A549 (cell line): ENCODE measurements around the gene PILRA. TPM values are rescaled to one million over a fixed set of nuclear protein-coding genes. Genes with fewer than 3 reads are reported as not detected.

ENCODE experiments used
- ATAC-seq, 2 experiments: fragments of 200-7000 bp in 1 of 2; fragments of >200 bp in 1 of 2; cut with Nextera tagmentation in 1 of 2; cut with Tn5 transposase in 1 of 2; 3 replicates each; pipeline versions ENCODE4 v1.8.0 to v1.9.1; 2018 to 2020; ENCODE audit warnings: mild to moderate bottlenecking in 1 of 2, moderate library complexity in 1 of 2
- CTCF ChIA-PET: fragments of 300-600 bp; sonication (Branson Sonifier 250); formaldehyde crosslinking; extraction: SDS; loops from one replicate; lab custom pipeline; 2021; ENCODE audit warnings: antibody characterized with exemption, inconsistent platforms; lab: Yijun Ruan, JAX
- POLR2A ChIA-PET: fragments of 350-600 bp; formaldehyde crosslinking; extraction: SDS; loops from one replicate; lab custom pipeline; 2021; ENCODE audit warnings: antibody characterized with exemption, inconsistent platforms; lab: Yijun Ruan, JAX
- DNase-seq, 2 experiments: peaks; one replicate each; pipeline versions ENCODE4 v3.0.0 to v3.0.0-alpha.2; 2011 to 2016; ENCODE audit warnings: low read depth in 1 of 2, low spot score in 1 of 2
- FAIRE-seq: peaks from 2 replicates; lab custom pipeline; 2011; peaks lifted over from hg19 to GRCh38; lab: Jason Lieb, UNC
- H3K27ac ChIP-seq, 2 experiments: fragments of >200 bp; sonication (Bioruptor Twin); formaldehyde crosslinking; 3 replicates each; pipeline ENCODE4 v1.5.1; 2016 to 2017
- H3K4me1 ChIP-seq: fragments of >200 bp; sonication (Bioruptor Twin); formaldehyde crosslinking; 3 replicates; pipeline ENCODE4 v1.6.1; 2016
- H3K4me2 ChIP-seq: fragments of >200 bp; sonication (Bioruptor Twin); formaldehyde crosslinking; 3 replicates; pipeline ENCODE4 v1.6.1; 2016
- H3K4me3 ChIP-seq: fragments of >200 bp; sonication (Bioruptor Twin); formaldehyde crosslinking; 3 replicates; pipeline ENCODE4 v1.5.1; 2016
- H3K9me3 ChIP-seq: fragments of >200 bp; sonication (Bioruptor Twin); formaldehyde crosslinking; 3 replicates; pipeline ENCODE4 v1.6.1; 2016
- CBX2 ChIP-seq: fragments of 200-600 bp; sonication (generic); IDR thresholded peaks from 2 replicates; pipeline ENCODE4 v1.6.1; 2016; ENCODE audit warnings: low read depth, mild to moderate bottlenecking, borderline replicate concordance
- CHD2 ChIP-seq: fragments of 150-350 bp; IDR thresholded peaks from 2 replicates; pipeline ENCODE4 v1.6.1; 2014; ENCODE audit warnings: low read length; ENCODE audit not compliant: partially characterized antibody
- E2F6 ChIP-seq: IDR thresholded peaks from 2 replicates; pipeline ENCODE4 v1.6.1; 2012; ENCODE audit warnings: low read depth, borderline replicate concordance
- EHF ChIP-seq: fragments of 250-450 bp; sonication (Bioruptor Pico); IDR thresholded peaks from 2 replicates; pipeline ENCODE4 v1.5.0; 2020; ENCODE audit warnings: mild to moderate bottlenecking
- ELK1 ChIP-seq: fragments of 150-350 bp; IDR thresholded peaks from 2 replicates; pipeline ENCODE4 v1.6.1; 2014; ENCODE audit warnings: low read depth, mild to moderate bottlenecking, low read length
- EP300 ChIP-seq, 2 experiments: fragments of >200 bp; sonication (Bioruptor Twin); formaldehyde crosslinking; IDR thresholded peaks; 2 replicates in 1 of 2; 3 replicates in 1 of 2; pipeline ENCODE4 v1.6.1; 2016 to 2017
- FOXS1 ChIP-seq: fragments of 250-450 bp; sonication (Bioruptor Pico); IDR thresholded peaks from 2 replicates; pipeline ENCODE4 v1.5.0; 2020; ENCODE audit warnings: mild to moderate bottlenecking, moderate library complexity
- GATA3 ChIP-seq: IDR thresholded peaks from 2 replicates; pipeline ENCODE4 v1.6.1; 2012; ENCODE audit warnings: borderline replicate concordance
- JUN ChIP-seq, 2 experiments: fragments of >200 bp; sonication (Bioruptor Twin); formaldehyde crosslinking; IDR thresholded peaks; 2 replicates in 1 of 2; 3 replicates in 1 of 2; pipeline ENCODE4 v1.6.1; 2016 to 2017
- MAZ ChIP-seq: fragments of 150-350 bp; IDR thresholded peaks from 2 replicates; pipeline ENCODE4 v1.6.1; 2014; ENCODE audit warnings: antibody characterized with exemption, low read depth, low read length, borderline replicate concordance
- POLR2A ChIP-seq: IDR thresholded peaks from 2 replicates; pipeline ENCODE4 v1.6.1; 2012; ENCODE audit warnings: mild to moderate bottlenecking, low read length
- POLR2AphosphoS2 ChIP-seq: conservative IDR thresholded peaks from 2 replicates; pipeline ENCODE4 v1.6.1; 2012; ENCODE audit warnings: low read length, improper control_type of control experiment, inconsistent platforms
- RAD21 ChIP-seq, 2 experiments: fragments of >200 bp in 1 of 2; sonication (Bioruptor Twin) in 1 of 2; formaldehyde crosslinking in 1 of 2; IDR thresholded peaks in 1 of 2; conservative IDR thresholded peaks in 1 of 2; 2 replicates in 1 of 2; 3 replicates in 1 of 2; pipeline ENCODE4 v1.6.1; 2012 to 2018; ENCODE audit warnings: inconsistent platforms in 1 of 2
- RARB ChIP-seq: fragments of 250-450 bp; sonication (Bioruptor Pico); IDR thresholded peaks from 2 replicates; pipeline ENCODE4 v1.8.0; 2021; ENCODE audit warnings: mild to moderate bottlenecking, moderate library complexity
- RCOR1 ChIP-seq: fragments of 150-350 bp; IDR thresholded peaks from 2 replicates; pipeline ENCODE4 v1.6.1; 2014; ENCODE audit warnings: antibody characterized with exemption, low read length, low read depth
- RFX5 ChIP-seq: fragments of 450-650 bp; IDR thresholded peaks from 2 replicates; pipeline ENCODE4 v1.7.1; 2014; ENCODE audit warnings: antibody characterized with exemption, mild to moderate bottlenecking, moderate library complexity
- TFCP2L1 ChIP-seq: fragments of 250-450 bp; sonication (Bioruptor Pico); IDR thresholded peaks from 2 replicates; pipeline ENCODE4 v1.5.0; 2021; ENCODE audit warnings: mild to moderate bottlenecking
- ZNF302 ChIP-seq: fragments of 250-450 bp; sonication (Bioruptor Pico); IDR thresholded peaks from 2 replicates; pipeline ENCODE4 v1.9.0; 2021; ENCODE audit warnings: inconsistent platforms, mild to moderate bottlenecking, moderate library complexity
- ZSCAN20 ChIP-seq: fragments of 250-450 bp; sonication (Bioruptor Pico); IDR thresholded peaks from 2 replicates; pipeline ENCODE4 v1.8.0; 2022; ENCODE audit warnings: mild to moderate bottlenecking, moderate library complexity
- WGBS: methylation state at CpG from one replicate; pipeline ENCODE4 v1.1.6; 2017; ENCODE audit errors: missing lambda C conversion rate; 5-methylcytosine and 5-hydroxymethylcytosine counted together
- polyA plus RNA-seq, 4 experiments: library from polyadenylated mRNA; depleted of rRNA in 3 of 4; stranded (reverse); fragments of >200 nt; fragmentation: RNase III in 1 of 4; extraction: RNeasy Plus Mini Kit Qiagen cat#74134 plus additional on column Dnase treatment in 1 of 4; gene quantifications; 2 replicates in 3 of 4; 3 replicates in 1 of 4; pipeline ENCODE4 v1.2.3, GENCODE V29; 2011 to 2017
- TF ChIP-seq, protein P1 (sequence below): fragments of 200-600 bp; sonication (generic); IDR thresholded peaks from 2 replicates; pipeline ENCODE4 v1.6.1; 2016; ENCODE audit warnings: antibody characterized with exemption, mild to moderate bottlenecking, moderate library complexity
- TF ChIP-seq, protein P2 (sequence below): fragments of 250-450 bp; sonication (Bioruptor Pico); IDR thresholded peaks from 2 replicates; pipeline ENCODE4 v1.5.0; 2020; ENCODE audit warnings: low read depth, mild to moderate bottlenecking, moderate library complexity
- TF ChIP-seq, protein P3 (sequence below): IDR thresholded peaks from 2 replicates; pipeline ENCODE4 v1.6.1; 2012

The PILRA gene
- polyA plus RNA-seq, 2 of the 4 experiments (the other 2 are of a cell fraction), result 3.3 to 3.4 TPM

DNA sequence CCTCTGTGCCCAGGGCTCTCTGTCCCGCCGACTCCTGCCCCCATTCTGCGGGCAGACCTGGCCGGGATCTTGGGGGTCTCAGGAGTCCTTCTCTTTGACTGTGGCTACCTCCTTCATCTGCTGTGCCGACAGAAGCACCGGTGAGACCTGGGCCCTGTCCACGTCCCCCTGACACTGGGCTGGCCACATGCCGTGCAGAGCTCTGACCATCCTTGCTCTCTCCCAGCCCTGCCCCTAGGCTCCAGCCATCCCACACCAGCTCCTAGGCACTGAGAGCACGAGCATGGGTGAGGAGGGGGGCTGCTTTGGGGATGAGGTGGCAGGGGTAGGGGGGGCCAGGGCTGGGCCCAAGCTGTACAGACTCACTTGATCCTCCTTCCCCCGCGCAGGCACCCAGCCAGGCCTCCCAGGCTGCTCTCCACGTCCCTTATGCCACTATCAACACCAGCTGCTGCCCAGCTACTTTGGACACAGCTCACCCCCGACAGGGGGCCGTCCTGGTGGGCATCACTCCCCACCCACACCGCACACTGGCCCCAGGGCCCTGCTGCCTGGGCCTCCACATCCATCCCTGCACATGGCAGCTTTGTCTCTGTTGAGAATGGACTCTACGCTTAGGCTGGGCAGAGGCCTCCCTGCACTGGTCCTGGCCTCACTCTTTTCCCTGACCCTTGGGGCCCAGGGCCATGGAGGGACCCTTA lies 20.2 kb upstream of the PILRA start (continued):
- no peak for TF ChIP-seq FOXS1 (CRISPR knock-in tag)
- no peak for TF ChIP-seq GATA3

DNA sequence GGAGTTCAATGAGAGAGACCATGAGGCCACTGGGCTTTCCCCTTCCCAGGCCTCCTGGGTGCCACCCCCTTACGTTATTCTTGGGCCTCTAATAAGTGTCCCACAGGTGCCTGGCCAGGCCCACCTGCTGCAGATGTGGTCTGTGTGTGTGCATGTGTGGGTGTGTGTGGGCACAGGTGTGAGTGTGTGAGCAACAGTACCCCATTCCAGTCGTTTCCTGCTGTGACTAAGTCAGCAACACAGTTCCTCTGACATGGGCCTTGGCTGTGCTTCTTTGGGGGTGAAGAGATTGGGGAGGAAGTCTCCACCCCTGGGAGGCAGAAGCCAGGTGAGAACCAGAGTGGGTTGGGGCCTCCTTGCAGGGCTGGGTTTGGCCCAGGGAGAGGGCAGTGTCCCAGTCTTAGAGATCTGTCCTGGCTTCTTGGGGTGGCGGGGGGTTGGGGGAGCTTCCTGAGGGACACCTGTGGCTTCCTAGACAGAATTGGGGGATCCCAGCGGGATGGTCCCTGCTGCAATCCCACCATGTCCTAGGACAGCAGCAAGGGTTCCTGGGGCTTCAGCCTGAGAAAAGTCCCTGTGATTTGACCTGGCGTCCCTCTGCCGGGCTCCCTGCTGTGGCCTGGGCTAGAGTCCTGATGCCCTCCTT lies 19.5 kb upstream of the PILRA start:
- Histone ChIP-seq H3K27ac (no peak overlapping the region), H3K9me3 (no peaks in the 10 kb centered on the region), H3K4me1 (no peaks in the 10 kb centered on the region), H3K4me2 (no peak overlapping the region), H3K4me3 (no peak overlapping the region)
- TF ChIP-seq EP300 (IDR thresholded peaks at IDR 0.05) (no peak), CHD2 (no peak), POLR2A (no peak), CBX2 (no peak), MAZ (no peak), RARB (CRISPR knock-in tag) (no peak), RAD21 (conservative IDR thresholded peaks at IDR 0.05 in 1 of 2, IDR thresholded peaks at IDR 0.05 in 1 of 2) (no peak), RCOR1 (no peak), POLR2AphosphoS2 (no peak), ZSCAN20 (CRISPR knock-in tag) (no peak)
- TF ChIP-seq, protein P1, sequence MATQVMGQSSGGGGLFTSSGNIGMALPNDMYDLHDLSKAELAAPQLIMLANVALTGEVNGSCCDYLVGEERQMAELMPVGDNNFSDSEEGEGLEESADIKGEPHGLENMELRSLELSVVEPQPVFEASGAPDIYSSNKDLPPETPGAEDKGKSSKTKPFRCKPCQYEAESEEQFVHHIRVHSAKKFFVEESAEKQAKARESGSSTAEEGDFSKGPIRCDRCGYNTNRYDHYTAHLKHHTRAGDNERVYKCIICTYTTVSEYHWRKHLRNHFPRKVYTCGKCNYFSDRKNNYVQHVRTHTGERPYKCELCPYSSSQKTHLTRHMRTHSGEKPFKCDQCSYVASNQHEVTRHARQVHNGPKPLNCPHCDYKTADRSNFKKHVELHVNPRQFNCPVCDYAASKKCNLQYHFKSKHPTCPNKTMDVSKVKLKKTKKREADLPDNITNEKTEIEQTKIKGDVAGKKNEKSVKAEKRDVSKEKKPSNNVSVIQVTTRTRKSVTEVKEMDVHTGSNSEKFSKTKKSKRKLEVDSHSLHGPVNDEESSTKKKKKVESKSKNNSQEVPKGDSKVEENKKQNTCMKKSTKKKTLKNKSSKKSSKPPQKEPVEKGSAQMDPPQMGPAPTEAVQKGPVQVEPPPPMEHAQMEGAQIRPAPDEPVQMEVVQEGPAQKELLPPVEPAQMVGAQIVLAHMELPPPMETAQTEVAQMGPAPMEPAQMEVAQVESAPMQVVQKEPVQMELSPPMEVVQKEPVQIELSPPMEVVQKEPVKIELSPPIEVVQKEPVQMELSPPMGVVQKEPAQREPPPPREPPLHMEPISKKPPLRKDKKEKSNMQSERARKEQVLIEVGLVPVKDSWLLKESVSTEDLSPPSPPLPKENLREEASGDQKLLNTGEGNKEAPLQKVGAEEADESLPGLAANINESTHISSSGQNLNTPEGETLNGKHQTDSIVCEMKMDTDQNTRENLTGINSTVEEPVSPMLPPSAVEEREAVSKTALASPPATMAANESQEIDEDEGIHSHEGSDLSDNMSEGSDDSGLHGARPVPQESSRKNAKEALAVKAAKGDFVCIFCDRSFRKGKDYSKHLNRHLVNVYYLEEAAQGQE, result no peak
- TF ChIP-seq, protein P2, sequence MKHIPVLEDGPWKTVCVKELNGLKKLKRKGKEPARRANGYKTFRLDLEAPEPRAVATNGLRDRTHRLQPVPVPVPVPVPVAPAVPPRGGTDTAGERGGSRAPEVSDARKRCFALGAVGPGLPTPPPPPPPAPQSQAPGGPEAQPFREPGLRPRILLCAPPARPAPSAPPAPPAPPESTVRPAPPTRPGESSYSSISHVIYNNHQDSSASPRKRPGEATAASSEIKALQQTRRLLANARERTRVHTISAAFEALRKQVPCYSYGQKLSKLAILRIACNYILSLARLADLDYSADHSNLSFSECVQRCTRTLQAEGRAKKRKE (CRISPR knock-in tag), result no peak
- ChIA-PET POLR2A (no interaction called here), CTCF (interaction anchor here (1.0 to 1.1 kb wide), 3 partner anchors 8 to 11 kb away, joined by 3 to 4 read pairs (median 4); no protein-coding TSS in a partner anchor)
- ATAC-seq (no peak), FAIRE-seq (no peak), DNase-seq (no peak)
- 90% methylated on average over 6 of the region's 6 CpGs for WGBS

DNA sequence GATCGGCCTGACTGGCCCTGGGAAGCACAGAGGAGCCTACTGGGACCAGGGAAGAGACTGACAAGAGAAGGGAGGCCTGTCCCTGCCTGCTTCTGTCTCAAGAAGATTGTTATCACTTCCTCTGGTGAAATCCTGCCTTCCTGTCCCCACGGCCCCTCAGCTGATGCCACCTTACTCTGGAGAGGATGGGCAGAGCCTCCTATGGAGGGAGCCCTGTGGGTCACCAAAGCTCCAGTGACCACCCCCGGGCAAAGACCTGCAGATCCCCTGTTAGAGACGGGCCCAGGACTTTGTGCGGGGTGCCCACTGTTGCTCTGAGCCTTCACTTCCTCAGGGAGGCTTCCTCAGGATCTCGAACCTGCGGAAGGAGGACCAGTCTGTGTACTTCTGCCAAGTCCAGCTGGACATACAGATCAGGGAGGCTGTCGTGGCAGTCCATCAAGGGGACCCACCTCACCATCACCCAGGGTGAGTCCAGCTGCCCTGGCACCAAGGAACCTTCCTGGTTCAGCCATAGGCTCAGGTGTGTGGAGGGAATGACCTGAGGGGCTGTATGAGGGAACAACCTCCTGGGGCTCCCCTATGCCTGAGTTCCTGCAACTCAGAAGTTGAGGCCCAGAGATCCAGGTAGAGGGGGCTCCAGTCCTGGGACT lies 16.7 kb upstream of the PILRA start:
- no peak overlapping the region for H3K4me3 ChIP-seq
- WGBS, result 81% methylated on average over 6 of the region's 8 CpGs
- H3K27ac ChIP-seq, result no peak overlapping the region
- DNase-seq (no peak), FAIRE-seq (no peak), ATAC-seq (peak; percentile 4 to 16; a peak in 2 of 6 replicates)
- ChIA-PET POLR2A (no interaction called here), CTCF (interaction anchor here (0.6 kb wide), 1 partner anchor 59 kb away, joined by 3 read pairs; no protein-coding TSS in a partner anchor)
- no peak overlapping the region for H3K4me2 ChIP-seq
- H3K9me3 ChIP-seq, result no peaks in the 10 kb centered on the region
- no peaks in the 10 kb centered on the region for H3K4me1 ChIP-seq
- TF ChIP-seq TFCP2L1 (CRISPR knock-in tag) (no peak), JUN (IDR thresholded peaks at IDR 0.05) (no peak), RCOR1 (no peak), E2F6 (no peak), ZNF302 (CRISPR knock-in tag) (no peak), RFX5 (no peak), ZSCAN20 (CRISPR knock-in tag) (no peak), RAD21 (conservative IDR thresholded peaks at IDR 0.05 in 1 of 2, IDR thresholded peaks at IDR 0.05 in 1 of 2) (no peak), ELK1 (no peak), EHF (CRISPR knock-in tag) (no peak)
- TF ChIP-seq, protein P1, result no peak
- TF ChIP-seq, protein P3, sequence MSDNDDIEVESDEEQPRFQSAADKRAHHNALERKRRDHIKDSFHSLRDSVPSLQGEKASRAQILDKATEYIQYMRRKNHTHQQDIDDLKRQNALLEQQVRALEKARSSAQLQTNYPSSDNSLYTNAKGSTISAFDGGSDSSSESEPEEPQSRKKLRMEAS, result no peak
